GM21737 (cell line): ENCODE measurements around the gene HSF4.
A peak's percentile ranks its signal among the peaks of the same experiment; 100 is the strongest.

ENCODE experiments used
- ATAC-seq: cut with Tn5 transposase; IDR thresholded peaks from one replicate; pipeline ENCODE4 v1.9.1; 2021; ENCODE audit warnings: mild to moderate bottlenecking, moderate library complexity; ENCODE audit not compliant: unreplicated experiment

HSF4 gene

GRCh38 chr16:67150047-67150832 lies 14.3 kb upstream of the HSF4 start:
- peak; percentile 28 for ATAC-seq

GRCh38 chr16:67150833-67151396 lies 13.6 kb upstream of the HSF4 start, which contains the start of gene B3GNT9:
Gene B3GNT9 (minus strand): TSS chr16:67150998. CDS start chr16:67150485, 513 bp downstream.
- peak; percentile 45 for ATAC-seq

- ATAC-seq, result no peak
These were observed 13.0 kb upstream of the HSF4 start for GRCh38 chr16:67151431-67152097.

GRCh38 chr16:67154578-67155294 lies 9.8 kb upstream of the HSF4 start:
- ATAC-seq, result no peak

- no peak for ATAC-seq
These were observed 9.0 kb upstream of the HSF4 start for GRCh38 chr16:67155295-67156142.

- no peak for ATAC-seq
These were observed 8.3 kb upstream of the HSF4 start for GRCh38 chr16:67156143-67156844.

- ATAC-seq, result no peak
These were observed 7.3 kb upstream of the HSF4 start for GRCh38 chr16:67157106-67157748.

GRCh38 chr16:67157892-67158635 lies 6.5 kb upstream of the HSF4 start:
- ATAC-seq, result no peak

GRCh38 chr16:67158637-67159600 lies 5.6 kb upstream of the HSF4 start:
- peak; percentile 40 for ATAC-seq

GRCh38 chr16:67161595-67162058 lies 2.9 kb upstream of the HSF4 start:
- ATAC-seq, result no peak

- no peak for ATAC-seq
These were observed 1.9 kb upstream of the HSF4 start for GRCh38 chr16:67162506-67163163.

- ATAC-seq, result no peak
These were observed 1.2 kb upstream of the HSF4 start for GRCh38 chr16:67163164-67163998.

GRCh38 chr16:67163999-67164558 lies 466 bp upstream of the HSF4 start:
- no peak for ATAC-seq

- no peak for ATAC-seq
These were observed 855 bp downstream of the HSF4 start for GRCh38 chr16:67165121-67166078.
